HG02840 (cell line): ENCODE measurements around the gene FAR2.
"Not testable (repeated sequence)": the region's sequence is repeated elsewhere in the genome, so short reads cannot be mapped to it uniquely, and the experiment has no call there.

Source experiments
- ATAC-seq: cut with Tn5 transposase; IDR thresholded peaks from one replicate; pipeline ENCODE4 v1.9.1; 2021; ENCODE audit warnings: mild to moderate bottlenecking, moderate library complexity, moderate number of reproducible peaks; ENCODE audit not compliant: unreplicated experiment, low FRiP score

Gene FAR2

GRCh38 chr12:29316752-29317151 lies 167.7 kb downstream of the FAR2 start:
- no peak for ATAC-seq

- ATAC-seq: peak; percentile 97
Measured at GRCh38 chr12:29317556-29318363, 168.7 kb downstream of the FAR2 start.

- no peak for ATAC-seq
Measured at GRCh38 chr12:29320295-29321085, 171.4 kb downstream of the FAR2 start.

GRCh38 chr12:29322157-29322556 lies 173.1 kb downstream of the FAR2 start:
- ATAC-seq: no peak

- no peak for ATAC-seq
Measured at GRCh38 chr12:29329411-29329810, 180.3 kb downstream of the FAR2 start.

- ATAC-seq: no peak
Measured at GRCh38 chr12:29333178-29333577, 184.1 kb downstream of the FAR2 start.

- ATAC-seq: no peak
Measured at GRCh38 chr12:29334937-29335336, 185.9 kb downstream of the FAR2 start.

GRCh38 chr12:29337325-29337724 lies 188.2 kb downstream of the FAR2 start:
- ATAC-seq: no peak

GRCh38 chr12:29343022-29343799 lies 194.1 kb downstream of the FAR2 start:
- no peak for ATAC-seq

- ATAC-seq: no peak
Measured at GRCh38 chr12:29346769-29347421, 197.8 kb downstream of the FAR2 start.

GRCh38 chr12:29350080-29350479 lies 201.0 kb downstream of the FAR2 start:
- no peak for ATAC-seq

GRCh38 chr12:29354954-29355353 lies 205.9 kb downstream of the FAR2 start:
- ATAC-seq: no peak

- no peak for ATAC-seq
Measured at GRCh38 chr12:29365091-29365490, 216.0 kb downstream of the FAR2 start.

- no peak for ATAC-seq
Measured at GRCh38 chr12:29374012-29374411, 224.9 kb downstream of the FAR2 start.

GRCh38 chr12:29374913-29375312 lies 225.8 kb downstream of the FAR2 start:
- no peak for ATAC-seq

GRCh38 chr12:29376118-29376517 lies 227.0 kb downstream of the FAR2 start:
- ATAC-seq: no peak

- ATAC-seq: peak; percentile 99
Measured at GRCh38 chr12:29380536-29381523, 231.8 kb downstream of the FAR2 start, which contains the start of gene ERGIC2. Gene ERGIC2 (minus strand): TSS chr12:29381172. CDS start chr12:29371633, 9,539 bp downstream.

- ATAC-seq: no peak
Measured at GRCh38 chr12:29382251-29382650, 233.2 kb downstream of the FAR2 start.

- ATAC-seq: not testable (repeated sequence)
Measured at GRCh38 chr12:29385194-29385593, 236.1 kb downstream of the FAR2 start.
